Endodermal cell (in vitro differentiated cells): ENCODE results near the gene PROM1. TPM values are rescaled to one million over a fixed set of nuclear protein-coding genes. Genes with fewer than 3 reads are reported as not detected.

ENCODE experiments used
- DNase-seq: peaks from one replicate; pipeline ENCODE4 v3.0.0-alpha.2; 2017
- H3K27ac ChIP-seq: 2 replicates; pipeline ENCODE4 v1.5.1; 2013; ENCODE audit warnings: mild to moderate bottlenecking, low read depth, low read length, moderate library complexity
- H3K27me3 ChIP-seq: 2 replicates; pipeline ENCODE4 v1.6.1; 2013; ENCODE audit warnings: mild to moderate bottlenecking, low read length, moderate library complexity; ENCODE audit not compliant: insufficient read depth, control insufficient read depth, poor library complexity, severe bottlenecking
- H3K36me3 ChIP-seq: 2 replicates; pipeline ENCODE4 v1.7.0; 2013; ENCODE audit warnings: mild to moderate bottlenecking, low read length, moderate library complexity; ENCODE audit not compliant: control insufficient read depth, insufficient read depth
- H3K4me1 ChIP-seq: one replicate; pipeline ENCODE4 v1.7.0; 2013; ENCODE audit warnings: low read length; ENCODE audit not compliant: control insufficient read depth, insufficient read depth
- H3K4me3 ChIP-seq: 2 replicates; pipeline ENCODE4 v1.5.1; 2013; ENCODE audit warnings: mild to moderate bottlenecking, low read length, moderate library complexity
- H3K9ac ChIP-seq: 2 replicates; pipeline ENCODE4 v1.6.1; 2013; ENCODE audit warnings: mild to moderate bottlenecking, low read length, moderate library complexity; ENCODE audit not compliant: poor library complexity, severe bottlenecking; ENCODE audit errors: extremely low read depth
- H3K9me3 ChIP-seq: 2 replicates; pipeline ENCODE4 v1.6.1; 2013; ENCODE audit warnings: mild to moderate bottlenecking, low read length, moderate library complexity; ENCODE audit not compliant: control insufficient read depth
- H3K27ac Mint-ChIP-seq: 2 replicates; pipeline ENCODE4 v1.8.0; 2020; ENCODE audit warnings: mixed read lengths
- H3K27me3 Mint-ChIP-seq: 2 replicates; pipeline ENCODE4 v1.8.0; 2021; ENCODE audit warnings: mild to moderate bottlenecking, mixed read lengths; ENCODE audit not compliant: insufficient read depth
- H3K36me3 Mint-ChIP-seq: 2 replicates; pipeline ENCODE4 v1.8.0; 2020; ENCODE audit warnings: low read depth, mixed read lengths
- H3K4me1 Mint-ChIP-seq: 2 replicates; pipeline ENCODE4 v1.8.0; 2020; ENCODE audit warnings: mixed read lengths
- H3K4me3 Mint-ChIP-seq: 2 replicates; pipeline ENCODE4 v1.8.0; 2020; ENCODE audit warnings: mild to moderate bottlenecking, moderate library complexity, mixed read lengths
- H3K9me3 Mint-ChIP-seq: 2 replicates; pipeline ENCODE4 v1.8.0; 2020; ENCODE audit warnings: mild to moderate bottlenecking, mixed read lengths
- WGBS, 2 experiments: methylation state at CpG; one replicate each; pipeline versions ENCODE4 v1.1.5 to v1.1.7; 2013; ENCODE audit warnings: missing lambda C conversion rate in 2 of 2, mixed read lengths in 1 of 2; ENCODE audit not compliant: insufficient coverage in 1 of 2, insufficient read length in 1 of 2; 5-methylcytosine and 5-hydroxymethylcytosine counted together
- total RNA-seq, 2 donors: library from RNA; stranded (reverse); fragmentation: NEBNext Ultra II Directional in 1 of 2; extraction: Animal tissue kit (Norgen Biotek cat#: 25700) in 1 of 2; gene quantifications; 2 replicates in 1 of 2; 3 replicates in 1 of 2; pipeline ENCODE4 v1.2.1, GENCODE V29; 2021
- TF ChIP-seq, protein P1 (sequence below): fragments of 200-600 bp; sonication (generic); conservative IDR thresholded peaks from 2 replicates; pipeline ENCODE4 v1.5.0; 2021; ENCODE audit warnings: antibody characterized with exemption, mild to moderate bottlenecking

Gene PROM1
- total RNA-seq, 2 donors from 2014 or later, result 38.6 to 51.6 TPM

DNA sequence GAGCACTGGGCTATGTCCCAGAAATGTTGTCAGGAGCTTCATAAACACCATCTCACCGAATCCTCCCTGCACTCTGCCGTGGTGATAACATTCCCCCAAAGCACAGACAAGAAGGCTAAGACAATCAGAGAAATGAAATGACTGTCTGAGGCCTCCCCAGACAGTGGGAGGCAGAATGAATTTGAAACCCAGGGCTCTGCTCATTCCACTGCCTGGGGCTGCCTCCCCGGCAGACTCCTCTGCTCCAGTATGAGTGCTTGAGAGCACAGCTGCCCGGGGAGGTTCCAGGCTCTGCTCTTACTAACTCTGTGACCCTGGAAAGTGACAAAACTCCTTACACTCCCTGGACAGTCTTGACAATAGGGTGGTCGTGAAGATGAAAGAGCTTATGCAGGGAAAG is 154.9 kb downstream of the PROM1 start:
- Mint-ChIP-seq H3K9me3 (no peaks in the 10 kb centered on the region), H3K27ac (no peak overlapping the region)

DNA sequence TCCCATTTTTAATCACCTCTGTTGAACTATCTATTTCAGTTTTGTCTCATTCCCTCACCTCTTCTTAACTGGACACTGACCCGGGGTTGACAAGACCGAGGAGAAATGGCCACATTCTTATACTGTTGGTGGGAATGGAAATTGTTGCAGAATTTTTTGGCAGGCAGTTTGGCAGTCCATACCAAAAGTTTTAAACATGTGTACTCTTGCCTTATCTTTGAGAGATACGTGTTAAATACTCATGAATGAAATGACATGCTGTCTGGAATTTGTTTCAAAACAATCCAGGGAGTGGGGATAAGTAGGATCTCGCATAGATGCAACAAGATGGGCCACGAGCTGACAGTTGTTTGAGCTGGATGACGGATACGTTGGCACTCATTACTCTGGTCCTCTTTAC is 157.3 kb downstream of the PROM1 start:
- WGBS, 2 experiments, result 88 to 89% methylated on average over 5 to 7 of the region's 7 CpGs
- peaks cover 3% of the 10 kb centered on the region for H3K27me3 Mint-ChIP-seq
- no peaks in the 10 kb centered on the region for H3K9me3 Mint-ChIP-seq
- no peak overlapping the region for H3K27ac ChIP-seq
- no peak overlapping the region for H3K9ac ChIP-seq
- no peaks in the 10 kb centered on the region for H3K36me3 Mint-ChIP-seq
- DNase-seq, result no peak
- no peaks in the 10 kb centered on the region for H3K27me3 ChIP-seq
- no peak overlapping the region for H3K4me3 Mint-ChIP-seq
- H3K27ac Mint-ChIP-seq, result no peak overlapping the region
- no peaks in the 10 kb centered on the region for H3K4me1 ChIP-seq
- no peak overlapping the region for H3K4me3 ChIP-seq
- no peaks in the 10 kb centered on the region for H3K36me3 ChIP-seq
- H3K9me3 ChIP-seq, result no peaks in the 10 kb centered on the region
- H3K4me1 Mint-ChIP-seq, result peaks cover 5% of the 10 kb centered on the region
- TF ChIP-seq, protein P1, sequence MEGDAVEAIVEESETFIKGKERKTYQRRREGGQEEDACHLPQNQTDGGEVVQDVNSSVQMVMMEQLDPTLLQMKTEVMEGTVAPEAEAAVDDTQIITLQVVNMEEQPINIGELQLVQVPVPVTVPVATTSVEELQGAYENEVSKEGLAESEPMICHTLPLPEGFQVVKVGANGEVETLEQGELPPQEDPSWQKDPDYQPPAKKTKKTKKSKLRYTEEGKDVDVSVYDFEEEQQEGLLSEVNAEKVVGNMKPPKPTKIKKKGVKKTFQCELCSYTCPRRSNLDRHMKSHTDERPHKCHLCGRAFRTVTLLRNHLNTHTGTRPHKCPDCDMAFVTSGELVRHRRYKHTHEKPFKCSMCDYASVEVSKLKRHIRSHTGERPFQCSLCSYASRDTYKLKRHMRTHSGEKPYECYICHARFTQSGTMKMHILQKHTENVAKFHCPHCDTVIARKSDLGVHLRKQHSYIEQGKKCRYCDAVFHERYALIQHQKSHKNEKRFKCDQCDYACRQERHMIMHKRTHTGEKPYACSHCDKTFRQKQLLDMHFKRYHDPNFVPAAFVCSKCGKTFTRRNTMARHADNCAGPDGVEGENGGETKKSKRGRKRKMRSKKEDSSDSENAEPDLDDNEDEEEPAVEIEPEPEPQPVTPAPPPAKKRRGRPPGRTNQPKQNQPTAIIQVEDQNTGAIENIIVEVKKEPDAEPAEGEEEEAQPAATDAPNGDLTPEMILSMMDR, result no peak

More for the DNA sequence above, 154.9 kb downstream of the PROM1 start:
- DNase-seq, result no peak
- H3K27ac ChIP-seq, result no peak overlapping the region
- no peaks in the 10 kb centered on the region for H3K36me3 ChIP-seq
- H3K27me3 ChIP-seq, result no peaks in the 10 kb centered on the region
- Mint-ChIP-seq H3K36me3 (no peaks in the 10 kb centered on the region), H3K4me1 (peaks cover 5% of the 10 kb centered on the region), H3K4me3 (no peak overlapping the region), H3K27me3 (no peaks in the 10 kb centered on the region)
- H3K4me1 ChIP-seq, result no peaks in the 10 kb centered on the region
- 87 to 88% methylated on average over 2 to 5 of the region's 5 CpGs for WGBS, 2 experiments
- no peaks in the 10 kb centered on the region for H3K9me3 ChIP-seq
- no peak overlapping the region for H3K4me3 ChIP-seq
- H3K9ac ChIP-seq, result no peak overlapping the region
- TF ChIP-seq, protein P1, result no peak

DNA sequence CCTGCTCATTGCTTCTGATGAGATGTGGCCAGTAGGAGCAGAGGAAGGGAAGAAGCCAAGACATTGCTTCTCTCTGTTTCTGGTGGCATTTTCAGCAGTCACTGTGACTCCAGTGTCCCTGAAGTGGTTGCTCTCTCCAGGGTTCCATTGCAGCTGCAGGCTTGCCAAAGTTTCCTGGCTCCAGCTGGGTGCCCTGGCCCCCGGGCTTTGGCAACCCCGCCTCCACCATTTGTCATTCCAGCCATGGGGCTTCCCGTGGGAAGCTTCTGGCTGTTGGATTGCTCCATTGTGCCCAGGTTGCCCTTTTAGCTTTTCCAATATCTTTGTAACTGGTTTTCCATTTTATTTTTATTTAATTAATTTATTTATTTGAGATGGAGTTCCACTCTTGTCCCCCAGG is 158.0 kb downstream of the PROM1 start:
- no peaks in the 10 kb centered on the region for H3K36me3 Mint-ChIP-seq
- Histone ChIP-seq H3K9me3 (no peaks in the 10 kb centered on the region), H3K9ac (no peak overlapping the region), H3K27ac (no peak overlapping the region), H3K27me3 (no peaks in the 10 kb centered on the region), H3K4me3 (no peak overlapping the region), H3K36me3 (no peaks in the 10 kb centered on the region), H3K4me1 (no peaks in the 10 kb centered on the region)
- no peak for DNase-seq
- TF ChIP-seq, protein P1, result no peak
- no peaks in the 10 kb centered on the region for H3K9me3 Mint-ChIP-seq
- no peak overlapping the region for H3K4me3 Mint-ChIP-seq
- H3K27me3 Mint-ChIP-seq, result peaks cover 3% of the 10 kb centered on the region
- peaks cover 5% of the 10 kb centered on the region for H3K4me1 Mint-ChIP-seq
- H3K27ac Mint-ChIP-seq, result no peak overlapping the region
- 83% methylated on average over 3 of the region's 3 CpGs; no CpG with 5 or more reads in 1 of the 2 experiments for WGBS, 2 experiments
